DND-41 (cell line): ENCODE measurements around the gene P2RX2.

Experiments
- CTCF ChIP-seq: IDR thresholded peaks from 2 replicates; pipeline ENCODE4 v1.5.1; 2012; ENCODE audit warnings: borderline replicate concordance, low read length, moderate library complexity, mild to moderate bottlenecking; ENCODE audit not compliant: poor library complexity, severe bottlenecking; ENCODE audit errors: extremely low read depth
- EZH2 ChIP-seq: IDR thresholded peaks from 3 replicates; pipeline ENCODE4 v1.6.1; 2012; ENCODE audit warnings: borderline replicate concordance, low read depth, mild to moderate bottlenecking, moderate library complexity, low read length, inconsistent platforms; ENCODE audit not compliant: severe bottlenecking

GRCh38 chr12:132575661-132576060 lies 42.9 kb upstream of the P2RX2 start:
- TF ChIP-seq CTCF: no peak
- no peak for TF ChIP-seq EZH2
